Ovary (tissue), 1 donor: ENCODE results near the gene LRFN2.

Source experiments
- EP300 ChIP-seq: sonication (generic); formaldehyde crosslinking; IDR thresholded peaks from one replicate; pipeline ENCODE4 v1.6.1; 2017; ENCODE audit warnings: antibody characterized with exemption
- POLR2A ChIP-seq: fragments of 450-650 bp; IDR thresholded peaks from one replicate; pipeline ENCODE4 v1.6.1; 2017; ENCODE audit warnings: antibody characterized with exemption, mild to moderate bottlenecking, moderate library complexity

GRCh38 chr6:40393641-40394040 lies 193.5 kb downstream of the LRFN2 start:
- TF ChIP-seq POLR2A (no peak), EP300 (no peak)
